ENCODE data around the gene ZNF764.

DNA sequence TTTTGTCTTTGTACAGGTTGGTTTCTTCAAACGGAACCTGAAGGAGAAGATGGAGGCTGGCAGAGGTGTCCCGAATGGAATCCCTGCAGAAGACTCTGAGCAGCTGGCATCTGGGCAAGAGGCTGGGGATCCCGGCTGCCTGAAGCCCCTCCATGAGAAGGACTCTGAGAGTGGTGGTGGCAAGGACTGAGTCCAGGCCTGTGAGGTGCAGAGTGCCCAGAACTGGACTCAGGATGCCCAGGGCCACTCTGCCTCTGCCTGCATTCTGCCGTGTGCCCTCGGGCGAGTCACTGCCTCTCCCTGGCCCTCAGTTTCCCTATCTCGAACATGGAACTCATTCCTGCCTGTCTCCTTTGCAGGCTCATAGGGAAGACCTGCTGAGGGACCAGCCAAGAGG is 36.7 kb downstream of the ZNF764 start:
- TF ChIP-seq, protein P1, sequence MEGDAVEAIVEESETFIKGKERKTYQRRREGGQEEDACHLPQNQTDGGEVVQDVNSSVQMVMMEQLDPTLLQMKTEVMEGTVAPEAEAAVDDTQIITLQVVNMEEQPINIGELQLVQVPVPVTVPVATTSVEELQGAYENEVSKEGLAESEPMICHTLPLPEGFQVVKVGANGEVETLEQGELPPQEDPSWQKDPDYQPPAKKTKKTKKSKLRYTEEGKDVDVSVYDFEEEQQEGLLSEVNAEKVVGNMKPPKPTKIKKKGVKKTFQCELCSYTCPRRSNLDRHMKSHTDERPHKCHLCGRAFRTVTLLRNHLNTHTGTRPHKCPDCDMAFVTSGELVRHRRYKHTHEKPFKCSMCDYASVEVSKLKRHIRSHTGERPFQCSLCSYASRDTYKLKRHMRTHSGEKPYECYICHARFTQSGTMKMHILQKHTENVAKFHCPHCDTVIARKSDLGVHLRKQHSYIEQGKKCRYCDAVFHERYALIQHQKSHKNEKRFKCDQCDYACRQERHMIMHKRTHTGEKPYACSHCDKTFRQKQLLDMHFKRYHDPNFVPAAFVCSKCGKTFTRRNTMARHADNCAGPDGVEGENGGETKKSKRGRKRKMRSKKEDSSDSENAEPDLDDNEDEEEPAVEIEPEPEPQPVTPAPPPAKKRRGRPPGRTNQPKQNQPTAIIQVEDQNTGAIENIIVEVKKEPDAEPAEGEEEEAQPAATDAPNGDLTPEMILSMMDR (IDR thresholded peaks at IDR 0.05) = no peak
- no peak for TF ChIP-seq POLR2A (IDR thresholded peaks at IDR 0.05)

Measured in esophagus squamous epithelium (tissue), 4 donors.